22Rv1 (cell line): ENCODE measurements around the gene ALOX5.
"Not testable (repeated sequence)": the region's sequence is repeated elsewhere in the genome, so short reads cannot be mapped to it uniquely, and the experiment has no call there.

ENCODE experiments used
- H3K27ac ChIP-seq: fragments of 450-650 bp; 2 replicates; pipeline ENCODE4 v1.5.1; 2017
- CTCF ChIP-seq: fragments of 450-650 bp; IDR thresholded peaks from 2 replicates; pipeline ENCODE4 v1.5.1; 2017; ENCODE audit warnings: mild to moderate bottlenecking
- ZFX ChIP-seq: fragments of 450-650 bp; IDR thresholded peaks from 2 replicates; pipeline ENCODE4 v1.6.1; 2017; ENCODE audit warnings: antibody characterized with exemption, borderline replicate concordance

ALOX5 gene

GRCh38 chr10:45411607-45411940 lies 37.6 kb downstream of the ALOX5 start:
- no peak overlapping the region for H3K27ac ChIP-seq
- TF ChIP-seq CTCF (no peak), ZFX (no peak)

DNA sequence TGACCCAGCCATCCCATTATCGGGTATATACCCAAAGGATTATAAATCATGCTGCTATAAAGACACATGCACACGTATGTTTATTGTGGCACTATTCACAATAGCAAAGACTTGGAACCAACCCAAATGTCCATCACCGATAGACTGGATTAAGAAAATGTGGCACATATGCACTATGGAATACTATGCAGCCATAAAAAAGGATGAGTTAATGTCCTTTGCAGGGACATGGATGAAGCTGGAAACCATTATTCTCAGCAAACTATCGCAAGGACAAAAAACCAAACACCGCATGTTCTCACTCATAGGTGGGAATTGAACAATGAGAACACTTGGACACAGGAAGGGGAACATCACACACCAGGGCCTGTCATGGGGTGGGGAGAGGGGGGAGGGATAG lies 41.0 kb downstream of the ALOX5 start:
- H3K27ac ChIP-seq = not testable (repeated sequence)

DNA sequence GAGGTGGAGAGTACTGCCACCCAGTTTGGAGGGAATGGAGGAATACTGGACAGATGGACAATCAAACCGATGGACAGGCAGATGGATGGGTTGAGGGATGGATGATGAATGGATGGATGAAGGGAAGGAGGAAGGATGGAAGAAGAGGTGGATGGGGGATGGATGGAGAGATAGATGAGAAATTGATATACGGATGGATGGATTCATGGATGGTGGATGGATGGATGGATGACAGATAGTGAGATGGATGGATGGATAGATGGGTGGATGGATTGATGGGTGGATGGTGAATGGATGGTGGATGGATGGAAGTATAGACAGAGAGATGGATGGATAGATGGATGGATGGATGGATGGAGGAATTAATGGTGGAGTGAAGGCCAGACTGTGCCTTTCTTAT lies 42.6 kb downstream of the ALOX5 start:
- no peak overlapping the region for H3K27ac ChIP-seq

DNA sequence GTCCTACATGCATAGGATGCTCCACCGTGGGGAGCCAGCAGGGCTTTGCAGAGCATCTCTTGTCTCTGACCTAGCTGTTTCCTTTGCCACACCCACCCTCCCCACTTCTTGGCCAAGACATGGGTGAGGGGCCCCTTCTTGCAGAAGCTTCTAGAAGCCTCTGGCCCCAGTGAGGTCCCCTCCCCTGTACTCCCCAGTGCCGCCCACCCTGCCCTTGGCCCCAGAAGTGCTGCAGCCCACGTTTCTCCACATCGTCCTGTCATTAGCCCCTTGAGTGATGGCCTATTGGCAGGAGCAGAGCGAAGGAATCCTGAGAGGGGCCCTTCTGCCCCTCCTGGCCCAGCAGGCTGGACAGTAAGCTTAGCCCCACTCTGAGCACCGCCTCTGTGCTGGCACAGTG lies 43.7 kb downstream of the ALOX5 start:
- TF ChIP-seq ZFX (no peak), CTCF (no peak)
- no peak overlapping the region for H3K27ac ChIP-seq

More for the DNA sequence above, 42.6 kb downstream of the ALOX5 start:
- TF ChIP-seq ZFX = no peak
- TF ChIP-seq CTCF = no peak

- TF ChIP-seq ZFX = no peak
- no peak for TF ChIP-seq CTCF
- no peak overlapping the region for H3K27ac ChIP-seq
These were observed 44.4 kb downstream of the ALOX5 start for GRCh38 chr10:45418417-45418848.

GRCh38 chr10:45418849-45419675 lies 45.0 kb downstream of the ALOX5 start:
- H3K27ac ChIP-seq = no peak overlapping the region
- TF ChIP-seq ZFX (no peak), CTCF (no peak)

DNA sequence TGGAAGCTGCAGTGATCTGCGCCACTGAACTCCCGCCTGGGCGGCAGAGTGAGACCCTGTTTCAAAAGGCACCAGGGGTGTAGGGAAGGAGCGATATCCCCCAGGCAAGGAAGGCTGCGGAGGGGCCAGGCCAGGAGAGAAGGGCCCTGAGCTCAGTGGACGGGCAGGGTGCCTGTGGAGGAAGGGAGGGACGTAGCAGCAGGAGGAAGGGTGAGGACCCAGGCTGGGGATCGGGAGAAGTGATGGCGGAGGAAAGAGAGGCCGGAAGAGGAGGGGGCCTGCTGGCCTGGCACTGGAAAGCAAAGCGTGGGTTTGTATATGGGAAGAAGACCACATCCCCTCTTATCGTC lies 45.6 kb downstream of the ALOX5 start:
- TF ChIP-seq ZFX = no peak
- no peak for TF ChIP-seq CTCF
- H3K27ac ChIP-seq = no peak overlapping the region
